ENCODE measurements around the gene DISC1.
A peak's percentile ranks its signal among the peaks of the same experiment; 100 is the strongest.
"Not testable (repeated sequence)": the region's sequence is repeated elsewhere in the genome, so short reads cannot be mapped to it uniquely, and the experiment has no call there.

The DISC1 gene

GRCh38 chr1:231639819-231640218, 13.2 kb downstream of the DISC1 start:
- no peak for DNase-seq

DNA sequence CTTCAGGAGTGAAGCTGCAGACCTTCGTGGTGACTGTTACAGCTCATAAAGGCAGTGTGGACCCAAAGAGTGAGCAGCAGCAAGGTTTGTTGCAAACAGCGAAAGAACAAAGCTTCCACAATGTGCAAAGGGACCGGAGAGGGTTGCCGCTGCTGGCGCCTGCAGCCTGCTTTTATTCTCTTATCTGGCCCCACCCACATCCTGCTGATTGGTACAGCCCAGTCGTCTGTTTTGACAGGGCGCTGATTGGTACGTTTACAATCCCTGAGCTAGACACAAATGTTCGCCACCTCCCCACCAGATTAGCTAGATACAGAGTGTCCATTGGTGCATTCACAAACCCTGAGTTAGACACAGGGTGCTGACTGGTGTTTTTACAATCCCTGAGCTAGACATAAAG, 14.9 kb downstream of the DISC1 start:
- DNase-seq = not testable (repeated sequence)

GRCh38 chr1:231642061-231642460, 15.5 kb downstream of the DISC1 start:
- not testable (repeated sequence) for DNase-seq

- DNase-seq = no peak
Measured at GRCh38 chr1:231642618-231643017, 16.0 kb downstream of the DISC1 start.

GRCh38 chr1:231643071-231643934, 16.7 kb downstream of the DISC1 start:
- no peak for DNase-seq

DNA sequence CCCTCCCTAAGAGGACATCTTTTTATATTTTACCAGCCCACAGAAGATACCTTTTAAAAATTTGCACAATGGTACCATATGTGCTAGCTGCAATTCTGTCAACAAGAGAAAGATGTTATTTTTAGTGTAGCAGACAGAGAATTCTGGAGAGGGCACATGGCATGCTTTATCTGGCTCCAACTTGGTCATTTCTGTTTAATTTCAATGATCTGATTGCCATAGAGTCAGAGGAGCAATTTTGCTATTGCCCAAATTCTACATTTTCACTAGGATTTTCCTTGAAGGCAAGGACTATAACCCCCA, 17.3 kb downstream of the DISC1 start:
- no peak for DNase-seq

- DNase-seq = not testable (repeated sequence)
Measured at GRCh38 chr1:231645634-231646033, 19.0 kb downstream of the DISC1 start.

- not testable (repeated sequence) for DNase-seq
Measured at GRCh38 chr1:231646165-231646564, 19.6 kb downstream of the DISC1 start.

- not testable (repeated sequence) for DNase-seq
Measured at GRCh38 chr1:231651621-231652260, 25.2 kb downstream of the DISC1 start.

DNA sequence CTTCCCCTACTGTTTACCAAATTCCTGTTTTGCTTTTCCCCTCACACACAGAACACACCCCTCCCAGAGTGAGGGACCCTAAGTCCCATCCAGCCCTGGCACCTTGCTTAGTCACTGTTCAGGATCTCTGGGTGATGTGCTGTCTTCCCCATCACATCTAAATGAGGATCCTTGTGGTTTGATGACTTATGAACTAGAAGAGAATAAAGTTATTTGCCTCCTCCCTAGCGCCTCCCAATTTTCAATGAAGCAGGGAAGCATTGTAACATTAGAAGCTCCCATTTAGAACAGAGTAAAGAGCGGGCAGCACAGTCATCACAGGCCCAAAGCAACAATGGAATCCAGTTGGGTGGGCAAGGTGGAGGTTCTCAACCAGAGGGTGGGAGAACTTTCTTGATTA, 27.0 kb downstream of the DISC1 start:
- no peak for DNase-seq

GRCh38 chr1:231656741-231657140, 30.2 kb downstream of the DISC1 start:
- no peak for DNase-seq

DNA sequence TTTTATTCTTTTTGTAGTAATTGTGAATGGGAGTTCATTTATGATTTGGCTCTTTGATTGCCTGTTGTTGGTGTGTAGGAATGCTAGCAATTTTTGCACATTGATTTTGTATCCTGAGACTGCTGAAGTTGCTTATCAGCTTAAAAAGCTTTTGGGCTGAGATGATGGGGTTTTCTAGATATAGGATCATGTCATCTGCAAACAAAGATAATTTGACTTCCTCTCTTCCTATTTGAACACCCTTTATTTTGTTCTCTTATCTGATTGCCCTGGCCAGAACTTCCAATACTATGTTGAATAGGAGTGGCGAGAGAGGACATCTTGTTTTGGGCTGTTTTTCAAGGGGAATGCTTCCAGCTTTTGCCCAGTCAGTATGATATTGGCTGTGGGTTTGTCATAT, 31.6 kb downstream of the DISC1 start:
- DNase-seq = not testable (repeated sequence)

DNA sequence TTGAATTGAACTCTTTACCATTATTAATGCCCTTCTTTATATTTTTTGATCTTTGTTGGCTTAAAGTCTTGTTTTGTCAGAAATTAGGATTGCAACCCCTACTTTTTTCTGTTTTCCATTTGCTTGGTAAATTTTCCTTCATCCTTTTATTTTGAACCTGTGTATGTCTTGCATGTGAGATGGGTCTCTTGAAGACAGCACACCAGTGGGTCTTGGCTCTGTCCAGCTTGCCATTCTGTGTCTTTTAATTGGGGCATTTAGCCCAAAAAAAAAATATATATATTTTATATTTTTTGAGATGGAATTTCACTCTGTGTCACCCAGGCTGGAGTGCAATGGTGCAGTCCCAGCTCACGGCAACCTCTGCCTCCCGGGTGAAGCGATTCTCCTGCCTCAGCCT, 33.6 kb downstream of the DISC1 start:
- DNase-seq = no peak

DNA sequence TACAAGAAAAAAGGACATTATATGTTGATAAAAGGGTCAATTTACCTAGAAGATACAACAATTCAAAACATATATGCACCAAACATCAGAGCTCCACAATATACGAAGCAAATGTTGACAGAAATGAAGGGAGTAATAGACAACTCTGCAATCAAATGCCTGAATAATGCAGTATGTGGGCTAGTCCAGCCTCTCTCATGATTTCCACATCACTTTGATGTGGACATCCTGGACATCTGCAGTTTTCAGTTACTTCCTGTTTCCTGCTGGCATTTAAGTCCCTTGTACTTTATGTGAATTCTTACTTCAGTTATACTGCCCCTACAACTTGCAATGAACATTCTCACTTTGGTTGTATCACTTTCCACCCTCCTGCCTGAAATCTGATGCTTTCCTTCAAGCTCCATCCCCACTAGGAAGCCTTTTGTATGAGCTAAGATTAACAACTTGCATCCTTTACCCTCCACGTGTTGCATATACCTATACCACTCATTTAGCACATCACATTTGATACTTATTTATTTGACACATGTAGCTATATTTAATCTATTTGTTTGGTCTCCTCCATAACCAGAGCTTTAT, 36.7 kb downstream of the DISC1 start:
- no peak for DNase-seq

GRCh38 chr1:231665101-231665500, 38.5 kb downstream of the DISC1 start:
- peak; percentile 31 for DNase-seq

DNA sequence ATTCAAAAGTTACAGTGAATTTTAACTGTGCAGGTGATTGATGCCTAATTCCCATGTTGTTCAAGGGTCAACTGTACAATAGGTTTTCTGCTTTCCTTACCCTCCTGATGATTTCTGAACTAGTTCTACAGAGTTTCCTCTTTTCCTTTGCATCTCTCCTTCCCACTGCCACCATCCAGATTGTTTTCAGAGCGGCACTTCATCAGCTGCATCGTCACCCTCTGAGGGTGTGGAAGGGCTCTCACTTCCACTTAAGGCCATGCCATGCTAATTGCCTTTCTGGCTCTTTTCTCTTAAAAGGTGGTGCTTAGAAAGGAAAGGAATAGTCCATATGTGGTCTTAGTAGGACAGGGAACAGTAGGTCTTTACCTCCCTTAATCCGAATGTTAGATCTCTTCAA, 39.1 kb downstream of the DISC1 start:
- no peak for DNase-seq

DNA sequence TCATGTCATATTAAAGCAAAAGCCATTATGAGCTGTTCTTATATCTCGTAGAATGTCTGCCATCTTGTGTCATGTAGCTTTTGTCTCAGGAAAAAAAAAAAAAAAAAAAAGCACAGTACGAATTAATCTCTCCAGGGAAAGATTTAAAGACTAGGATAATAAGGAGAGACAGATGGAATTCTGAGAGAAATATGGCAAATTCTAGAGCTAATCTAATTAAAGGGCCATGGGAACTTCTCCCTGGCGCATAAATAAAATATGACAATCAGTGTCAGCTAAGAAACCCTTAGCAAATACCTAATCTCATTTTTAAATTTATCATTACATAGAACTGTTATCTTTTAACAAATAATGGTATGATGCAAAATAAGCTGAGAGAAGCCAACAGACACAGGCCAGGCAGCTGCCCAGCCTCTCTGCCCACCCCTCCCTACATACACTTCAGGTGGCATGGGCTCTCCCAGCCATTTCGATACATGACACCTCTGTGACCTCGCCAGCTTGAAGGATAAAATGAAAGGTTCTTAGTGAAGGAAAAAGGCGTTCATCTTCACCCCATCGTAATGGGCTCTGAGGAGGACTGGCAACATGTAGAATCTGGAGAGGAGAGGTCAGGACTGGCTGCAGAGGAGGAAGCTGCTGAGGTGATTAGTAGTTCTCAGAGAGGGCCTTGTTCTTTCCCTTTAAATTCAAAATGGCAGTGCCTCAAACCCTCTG, 39.8 kb downstream of the DISC1 start:
- DNase-seq = peak; percentile 41

GRCh38 chr1:231666937-231667608, 40.5 kb downstream of the DISC1 start:
- DNase-seq = no peak

- no peak for DNase-seq
Measured at GRCh38 chr1:231667896-231668506, 41.4 kb downstream of the DISC1 start.

GRCh38 chr1:231668826-231669225, 42.2 kb downstream of the DISC1 start:
- no peak for DNase-seq

- not testable (repeated sequence) for DNase-seq
Measured at GRCh38 chr1:231669864-231670621, 43.5 kb downstream of the DISC1 start.

DNA sequence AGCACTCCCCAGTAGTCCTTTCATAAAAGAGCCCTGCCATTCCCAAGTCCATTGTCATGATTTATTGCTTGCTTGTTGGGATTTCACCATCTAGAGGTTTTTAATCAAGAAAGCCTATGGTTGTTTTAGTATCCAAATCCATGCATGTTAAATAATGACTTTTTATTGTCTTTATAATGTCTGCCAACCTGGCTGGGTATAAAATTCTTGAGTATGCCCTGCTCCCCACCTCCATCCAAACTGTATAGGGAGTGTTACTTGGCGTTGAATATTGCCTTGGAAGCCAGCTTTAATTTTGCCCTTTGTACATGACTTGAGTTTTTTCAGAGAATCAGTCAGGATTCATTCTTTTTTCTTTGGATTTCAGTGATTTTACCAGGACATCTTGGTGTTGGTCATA, 44.2 kb downstream of the DISC1 start:
- DNase-seq = no peak

All from NCI-H2029 treated with DMSO at 0.1 percent for 48 hours (cell line).